Motor neuron (in vitro differentiated cells): ENCODE data around the gene GREB1. TPM values are rescaled to one million over a fixed set of nuclear protein-coding genes. Genes with fewer than 3 reads are reported as not detected.

Experiments used
- ATAC-seq, 8 experiments: fragments of 200-7000 bp; cut with Tn5 transposase; replicated peaks in 6 of 8; 2 replicates each; pipeline ENCODE4 v1.8.0; 2021; ENCODE audit warnings: mild to moderate bottlenecking in 8 of 8, moderate library complexity in 8 of 8
- H3K27ac ChIP-seq, 2 donors: fragments of 250-450 bp; sonication (Bioruptor Pico); 2 replicates each; pipeline ENCODE4 v1.9.0; 2021; ENCODE audit warnings: antibody characterized with exemption in 2 of 2, mild to moderate bottlenecking in 2 of 2, moderate library complexity in 1 of 2
- H3K4me1 ChIP-seq, 2 donors: fragments of 250-450 bp; sonication (Bioruptor Pico); replicated peaks in 1 of 2; 2 replicates each; pipeline ENCODE4 v1.6.1; 2021; ENCODE audit warnings: antibody characterized with exemption in 2 of 2, mild to moderate bottlenecking in 2 of 2, moderate library complexity in 1 of 2
- H3K4me3 ChIP-seq, 5 donors: fragments of 250-450 bp; sonication (Bioruptor Pico); 2 replicates each; pipeline ENCODE4 v1.9.0; 2021; ENCODE audit warnings: antibody characterized with exemption in 5 of 5, mild to moderate bottlenecking in 5 of 5, moderate library complexity in 4 of 5
- WGBS, 10 experiments: fragments of 450-650 bp; shearing (Covaris generic); methylation state at CpG; one replicate each; pipeline ENCODE4 v1.0.0; 2022; 5-methylcytosine and 5-hydroxymethylcytosine counted together
- in situ Hi-C, 9 experiments: fragments of 400-800 bp; cut with MboI; loops; one replicate each; pipeline ENCODE4 v1.15.0; 2021; ENCODE audit warnings: low sequenced_read_pairs in 9 of 9, low pct_unique_long_range_greater_than_20kb in 2 of 9; ENCODE audit not compliant: unreplicated experiment in 9 of 9
- total RNA-seq, 8 experiments: library from RNA; unstranded; fragments of 300-600 nt; gene quantifications; 2 replicates each; pipeline versions ENCODE4 v1.2.3 to v1.2.4, GENCODE V29; 2022

The GREB1 gene
- total RNA-seq, 8 experiments from 2014 or later = 1.1 to 78.6 (median 16.0) TPM

DNA sequence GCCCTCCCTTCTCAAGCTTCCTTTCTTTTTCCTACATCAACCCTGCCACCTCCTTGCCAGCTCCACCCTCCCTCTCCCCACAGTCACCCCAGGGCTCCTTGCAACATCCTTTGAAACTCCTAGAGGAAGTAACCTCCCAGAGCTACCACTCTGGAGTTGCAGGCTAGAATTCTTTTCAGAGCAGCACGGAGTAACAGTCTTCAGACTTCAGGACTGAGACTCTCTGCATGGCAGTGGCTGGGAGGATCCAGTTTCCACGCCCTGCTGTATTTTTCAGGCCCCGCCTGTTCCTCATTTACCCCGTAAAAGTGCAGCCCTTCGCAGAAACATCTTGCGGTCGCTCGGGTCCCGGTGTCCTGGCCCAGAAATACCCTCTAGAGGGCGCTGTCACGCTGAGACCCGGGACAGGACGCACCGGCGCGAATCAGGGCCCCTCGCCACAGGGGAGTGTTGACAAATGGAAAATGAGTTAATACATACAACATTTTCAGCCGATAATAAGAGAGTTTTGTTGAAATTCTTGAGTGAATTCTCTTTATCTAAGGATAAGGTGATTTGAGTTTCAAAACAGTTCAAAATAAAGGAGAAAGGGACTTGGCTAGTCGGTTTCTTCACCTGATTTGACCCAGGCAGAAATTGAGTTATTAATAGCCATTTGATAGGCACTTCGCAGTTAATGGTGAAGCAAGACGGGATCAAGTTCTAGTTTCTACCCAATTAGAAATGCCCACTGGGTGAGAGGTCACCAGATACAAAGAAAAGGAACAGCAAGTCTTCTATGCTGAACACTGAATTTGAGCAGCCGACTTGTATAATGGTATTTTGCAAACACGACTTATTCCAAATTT is 154.6 kb downstream of the GREB1 start:
- H3K4me3 ChIP-seq = no peak overlapping the region
- in situ Hi-C loops = loop anchor here in 3 of 9 experiments (5.0 to 25.0 kb wide), 3 partner anchors 94 to 249 kb away; no protein-coding TSS in a partner anchor
- H3K27ac ChIP-seq = no peak overlapping the region
- H3K4me1 ChIP-seq = peaks cover 5 to 8% of the 10 kb centered on the region in 2 donors
- ATAC-seq = peak; percentile 90 to 94 (median 92)
- WGBS, 10 experiments = 0 to 38% (median 10%) methylated on average over 3 to 18 of the region's 23 CpGs; no CpG with 5 or more reads in 2 of the 10 experiments

DNA sequence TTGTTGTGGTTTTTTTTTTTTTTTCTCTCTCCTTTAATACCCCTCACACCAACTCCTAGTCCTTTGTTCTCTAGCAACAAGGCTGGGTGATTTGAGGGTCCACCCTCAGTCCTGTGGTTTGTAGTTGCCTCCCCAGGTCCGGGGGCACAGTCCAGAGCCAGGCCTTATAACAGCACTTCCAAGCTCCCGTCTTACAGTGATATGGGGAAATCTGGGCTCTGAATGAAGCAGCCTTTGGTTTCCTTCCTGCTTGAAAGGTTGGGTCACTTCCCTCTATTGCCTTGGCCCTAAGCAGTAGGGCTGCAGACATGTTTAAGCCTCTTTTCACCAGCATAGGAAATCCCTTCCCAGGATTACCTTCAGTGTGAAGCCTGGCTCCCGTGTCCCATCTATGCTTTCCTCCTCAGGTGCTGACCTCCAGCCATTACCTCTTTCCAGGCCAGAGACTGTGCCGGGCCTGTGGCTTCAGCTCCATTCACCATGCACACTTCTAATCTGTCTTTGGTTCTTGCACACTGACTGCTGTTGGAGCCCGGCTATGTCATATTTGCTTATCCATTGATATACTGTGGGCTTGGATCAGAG is 157.3 kb downstream of the GREB1 start:
- no peak overlapping the region for H3K4me3 ChIP-seq
- no peak for ATAC-seq
- H3K27ac ChIP-seq = no peak overlapping the region
- H3K4me1 ChIP-seq = peaks cover 5 to 8% of the 10 kb centered on the region in 2 donors
- 0 to 100% (median 80%) methylated on average over 1 to 3 of the region's 5 CpGs; no CpG with 5 or more reads in 4 of the 10 experiments for WGBS, 10 experiments
- in situ Hi-C loops = loop anchor here in 4 of 9 experiments (10.0 to 25.0 kb wide), 3 partner anchors 94 to 246 kb away; no protein-coding TSS in a partner anchor

Other genes with a start within 250 kb of the GREB1 start
- 10 to 100 TPM; 17.3 to 36.0 (median 22.4) TPM for gene ROCK2, start 189.4 kb upstream of the GREB1 start, total RNA-seq
- 10 to 100 TPM; 10.7 to 22.5 (median 13.7) TPM for gene E2F6, start 67.9 kb upstream of the GREB1 start, total RNA-seq
- gene NTSR2, start 136.2 kb downstream of the GREB1 start, total RNA-seq = under 1 TPM in 1 of 8 experiments, not detected in 7; 0.11 TPM
- gene LPIN1, start 212.6 kb downstream of the GREB1 start, total RNA-seq = 10 to 100 TPM; 10.1 to 54.8 (median 21.2) TPM